Suppressor macrophage (primary cell): ENCODE measurements around the gene CDR2L.
A peak's percentile ranks its signal among the peaks of the same experiment; 100 is the strongest.
"Not testable (repeated sequence)": the region's sequence is repeated elsewhere in the genome, so short reads cannot be mapped to it uniquely, and the experiment has no call there.

Experiments
- DNase-seq, 4 experiments: peaks; one replicate each; pipeline ENCODE4 v3.0.0-alpha.2; 2020 to 2022

Gene CDR2L

GRCh38 chr17:75044716-75045115, 57.3 kb downstream of the CDR2L start:
- no peak for DNase-seq

- DNase-seq = not testable (repeated sequence)
These were observed 58.5 kb downstream of the CDR2L start for GRCh38 chr17:75045946-75046406.

- DNase-seq = peak; percentile 97 to 99 (median 98)
These were observed 59.2 kb downstream of the CDR2L start, which contains the start of the genes ATP5PD and KCTD2 for GRCh38 chr17:75046407-75047289. TSS of gene ATP5PD (minus strand) at chr17:75046969. CDS start at chr17:75042650, 4,319 bp downstream. TSS of gene KCTD2 (plus strand) at chr17:75047225. CDS start at chr17:75047251, 26 bp downstream.

GRCh38 chr17:75047398-75048098, 60.1 kb downstream of the CDR2L start:
- DNase-seq = peak in 2 of 4 experiments; percentile 27 to 35

GRCh38 chr17:75048249-75048878, 60.9 kb downstream of the CDR2L start:
- DNase-seq = peak; percentile 21 to 51 (median 46)

GRCh38 chr17:75049057-75049456, 61.6 kb downstream of the CDR2L start:
- DNase-seq = no peak

- DNase-seq = no peak
These were observed 62.3 kb downstream of the CDR2L start for GRCh38 chr17:75049706-75050105.

GRCh38 chr17:75051941-75052340, 64.5 kb downstream of the CDR2L start:
- no peak for DNase-seq
